Thoracic aorta (tissue), 2 donors: Measurements from ENCODE around the gene UBC. TPM values are rescaled to one million over a fixed set of nuclear protein-coding genes. Genes with fewer than 3 reads are reported as not detected.
"Not testable (repeated sequence)": the region's sequence is repeated elsewhere in the genome, so short reads cannot be mapped to it uniquely, and the experiment has no call there.

Experiments
- ATAC-seq: fragments of 150-250 bp; one replicate; pipeline ENCODE4 v1.8.0; 2017; ENCODE audit warnings: low read depth; ENCODE audit not compliant: insufficient number of reproducible peaks, low FRiP score
- DNase-seq: peaks from one replicate; pipeline ENCODE4 v3.0.0-alpha.2; 2020; ENCODE audit warnings: low spot score
- H3K27ac ChIP-seq, 2 donors: fragments of 200-600 bp; sonication (generic); 1 replicate in 1 of 2; 2 replicates in 1 of 2; pipeline ENCODE4 v1.5.1; 2016; ENCODE audit warnings: mild to moderate bottlenecking in 2 of 2, moderate library complexity in 2 of 2
- H3K27me3 ChIP-seq: fragments of 200-600 bp; sonication (generic); replicated peaks from 2 replicates; pipeline ENCODE4 v1.6.0; 2016; ENCODE audit warnings: mild to moderate bottlenecking; ENCODE audit not compliant: insufficient read depth
- H3K36me3 ChIP-seq: fragments of 200-600 bp; sonication (generic); one replicate; pipeline ENCODE4 v1.5.1; 2016
- H3K4me1 ChIP-seq, 2 donors: fragments of 200-600 bp; sonication (generic); 1 replicate in 1 of 2; 2 replicates in 1 of 2; pipeline versions ENCODE4 v1.5.1 to v1.6.0; 2016; ENCODE audit warnings: low read depth in 2 of 2, mild to moderate bottlenecking in 1 of 2; ENCODE audit not compliant: control insufficient read depth in 1 of 2
- H3K4me3 ChIP-seq: fragments of 200-600 bp; sonication (generic); 2 replicates; pipeline ENCODE4 v1.5.1; 2016; ENCODE audit warnings: mild to moderate bottlenecking
- H3K9me3 ChIP-seq: fragments of 200-600 bp; sonication (generic); 2 replicates; pipeline ENCODE4 v1.5.1; 2016
- CTCF ChIP-seq: fragments of 200-600 bp; sonication (generic); IDR thresholded peaks from one replicate; pipeline ENCODE4 v1.5.1; 2019; ENCODE audit warnings: antibody characterized with exemption
- total RNA-seq, 2 donors: library from RNA; depleted of rRNA; stranded (reverse); fragments of >200 nt; gene quantifications; one replicate each; pipeline versions ENCODE4 v1.1.0 to v1.2.3, GENCODE V29; 2016

The UBC gene
- total RNA-seq, 2 donors from 2014 or later, result 1,069 to 1,422 TPM

GRCh38 chr12:124920353-124920935 is 6.0 kb upstream of the UBC start:
- no peaks in the 10 kb centered on the region for H3K9me3 ChIP-seq

GRCh38 chr12:124919521-124920352 is 5.3 kb upstream of the UBC start:
- peaks cover 36 to 57% of the 10 kb centered on the region in 2 donors for H3K4me1 ChIP-seq
- DNase-seq, result no peak

More at GRCh38 chr12:124920353-124920935, 6.0 kb upstream of the UBC start:
- H3K4me3 ChIP-seq, result no peak overlapping the region
- peak overlapping the region; percentile 97 to 100 for H3K27ac ChIP-seq
- no peak for ATAC-seq
- H3K36me3 ChIP-seq, result no peaks in the 10 kb centered on the region
- H3K4me1 ChIP-seq, result peaks cover 36 to 54% of the 10 kb centered on the region in 2 donors
- DNase-seq, result no peak
- no peak for TF ChIP-seq CTCF
- H3K27me3 ChIP-seq, result no peaks in the 10 kb centered on the region

GRCh38 chr12:124918622-124918988 is 4.2 kb upstream of the UBC start:
- peaks cover 36 to 57% of the 10 kb centered on the region in 2 donors for H3K4me1 ChIP-seq
- DNase-seq, ATAC-seq, H3K27me3 ChIP-seq, H3K36me3 ChIP-seq, H3K9me3 ChIP-seq: not testable (repeated sequence)
- H3K27ac ChIP-seq, result peak overlapping the region; percentile 97 to 100
- H3K4me3 ChIP-seq, result peak overlapping the region; percentile 91

More at GRCh38 chr12:124919521-124920352, 5.3 kb upstream of the UBC start:
- Histone ChIP-seq H3K27ac (peak overlapping the region; percentile 97 to 100), H3K4me3 (no peak overlapping the region), H3K27me3 (no peaks in the 10 kb centered on the region), H3K9me3 (no peaks in the 10 kb centered on the region), H3K36me3 (no peaks in the 10 kb centered on the region)
- no peak for TF ChIP-seq CTCF
- ATAC-seq, result no peak

GRCh38 chr12:124917841-124918621 is 3.6 kb upstream of the UBC start:
- ATAC-seq (no peak), DNase-seq (no peak)
- Histone ChIP-seq H3K9me3 (no peaks in the 10 kb centered on the region), H3K36me3 (peaks cover 8% of the 10 kb centered on the region), H3K27me3 (no peaks in the 10 kb centered on the region), H3K4me3 (peak overlapping the region; percentile 91), H3K27ac (peak overlapping the region; percentile 97 to 100), H3K4me1 (peaks cover 36 to 63% of the 10 kb centered on the region in 2 donors)
- no peak for TF ChIP-seq CTCF

GRCh38 chr12:124917135-124917840 is 2.8 kb upstream of the UBC start:
- peak overlapping the region; percentile 91 for H3K4me3 ChIP-seq
- peak overlapping the region; percentile 97 to 100 for H3K27ac ChIP-seq
- H3K4me1 ChIP-seq, result peaks cover 34 to 68% of the 10 kb centered on the region in 2 donors
- H3K9me3 ChIP-seq, result no peaks in the 10 kb centered on the region
- ATAC-seq (peak; percentile 73), DNase-seq (peak; percentile 90)
- H3K36me3 ChIP-seq, result peaks cover 15% of the 10 kb centered on the region
- H3K27me3 ChIP-seq, result no peaks in the 10 kb centered on the region
- TF ChIP-seq CTCF, result no peak
